GM21737 (cell line): ENCODE results near the gene TAF1D.

Experiments
- ATAC-seq: cut with Tn5 transposase; IDR thresholded peaks from one replicate; pipeline ENCODE4 v1.9.1; 2021; ENCODE audit warnings: mild to moderate bottlenecking, moderate library complexity; ENCODE audit not compliant: unreplicated experiment

TAF1D gene

GRCh38 chr11:93727985-93728791 lies 13.1 kb downstream of the TAF1D start:
- no peak for ATAC-seq

GRCh38 chr11:93724089-93724488 lies 17.2 kb downstream of the TAF1D start:
- ATAC-seq: no peak

- no peak for ATAC-seq
Measured at GRCh38 chr11:93720522-93720921, 20.8 kb downstream of the TAF1D start.

GRCh38 chr11:93719310-93719709 lies 22.0 kb downstream of the TAF1D start:
- no peak for ATAC-seq

- peak; percentile 89 for ATAC-seq
Measured at GRCh38 chr11:93718057-93718563, 23.2 kb downstream of the TAF1D start.

- no peak for ATAC-seq
Measured at GRCh38 chr11:93717501-93717900, 23.8 kb downstream of the TAF1D start.

GRCh38 chr11:93715797-93716396 lies 25.4 kb downstream of the TAF1D start:
- ATAC-seq: no peak

- no peak for ATAC-seq
Measured at GRCh38 chr11:93712678-93713077, 28.6 kb downstream of the TAF1D start.

GRCh38 chr11:93710239-93710638 lies 31.1 kb downstream of the TAF1D start:
- no peak for ATAC-seq

GRCh38 chr11:93704237-93704636 lies 37.1 kb downstream of the TAF1D start:
- ATAC-seq: no peak

- no peak for ATAC-seq
Measured at GRCh38 chr11:93700830-93701229, 40.5 kb downstream of the TAF1D start.

GRCh38 chr11:93697611-93698010 lies 43.7 kb downstream of the TAF1D start:
- ATAC-seq: no peak

- no peak for ATAC-seq
Measured at GRCh38 chr11:93694557-93694956, 46.7 kb downstream of the TAF1D start.

- no peak for ATAC-seq
Measured at GRCh38 chr11:93694109-93694508, 47.2 kb downstream of the TAF1D start.

- no peak for ATAC-seq
Measured at GRCh38 chr11:93689240-93689639, 52.1 kb downstream of the TAF1D start.

- no peak for ATAC-seq
Measured at GRCh38 chr11:93686812-93687211, 54.5 kb downstream of the TAF1D start.

GRCh38 chr11:93686226-93686625 lies 55.1 kb downstream of the TAF1D start:
- ATAC-seq: no peak
